ENCODE data around the gene GP1BB. TPM values are rescaled to one million over a fixed set of nuclear protein-coding genes. Genes with fewer than 3 reads are reported as not detected.

The GP1BB gene
- total and polyA plus RNA-seq, 2 of the 13 experiments (the other 11 are each of a cell fraction or from before 2014, with no cell fraction given) = not detected

DNA sequence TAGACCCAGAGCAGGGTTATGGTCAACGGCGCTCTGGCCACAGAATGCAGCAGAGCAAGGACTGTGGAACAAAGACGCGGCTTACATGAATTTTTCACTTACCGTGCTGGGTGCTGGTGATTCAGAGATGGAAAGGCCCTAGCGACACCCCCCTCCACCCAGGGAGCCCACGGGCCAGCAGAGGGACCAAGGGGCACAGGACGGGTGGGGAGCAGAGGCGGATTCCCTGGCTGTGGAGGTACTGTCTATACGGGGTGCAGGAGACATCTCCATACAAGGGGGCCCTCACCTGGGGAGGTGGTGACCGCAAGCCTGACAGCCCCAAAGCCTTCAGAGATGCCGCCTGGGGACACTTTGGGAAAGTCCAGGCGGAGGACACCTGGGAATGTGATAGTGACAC is 10.1 kb upstream of the GP1BB start:
- intact Hi-C loops (cut with micrococcal nuclease; ENCODE audit: unreplicated experiment) = no loop called here
- POLR2A ChIA-PET = no interaction called here
- H3K4me1 ChIP-seq (ENCODE audit: insufficient read depth, low read length) = peaks cover 4% of the 10 kb centered on the region; the same call in 1 of the 2 replicates
- CTCF ChIA-PET (ENCODE audit: low intra/inter-chr PET ratio, low total read pairs) = no interaction called here
- TF ChIP-seq EZH2 (conservative IDR thresholded peaks at IDR 0.05; ENCODE audit: low read depth, low read length) (0 out of 2 replicates have a peak, but pooled peaks have one; percentile 41), U2AF2 (IDR thresholded peaks at IDR 0.05; ENCODE audit: low read depth, low read length) (no peak)
- no TSS peak for BruUV-seq (replicated peaks)
- H3K27me3 ChIP-seq (ENCODE audit: control insufficient read depth in 1 of 2, insufficient read depth in 2 of 2, low read length in 2 of 2) = peaks cover 13 to 86% of the 10 kb centered on the region in 2 experiments
- no peak overlapping the region for H3K4me3 ChIP-seq (replicated peaks in 1 of 3; ENCODE audit: insufficient read depth in 1 of 3, low read depth in 2 of 3, low read length in 3 of 3)
- H3K9me3 ChIP-seq (ENCODE audit: low read length) = no peaks in the 10 kb centered on the region
- no peak overlapping the region for H3K4me2 ChIP-seq (ENCODE audit: low read depth, low read length)
- no peak for ATAC-seq
- 50% methylated on average over 2 of the region's 13 CpGs for WGBS (ENCODE audit: low lambda C conversion rate)
- H3K36me3 ChIP-seq (replicated peaks in 1 of 2; ENCODE audit: control insufficient read depth in 1 of 2, insufficient read depth in 2 of 2, low read length in 2 of 2) = no peaks in the 10 kb centered on the region
- in situ Hi-C loops (cut with HindIII; ENCODE audit: extremely low pct_ligation_motif_present, low pct_unique_long_range_greater_than_20kb) = no loop called here
- H3K27ac ChIP-seq (ENCODE audit: extremely low read length, insufficient read depth, low read length) = no peak overlapping the region
- no peak for FAIRE-seq
- peaks cover 4% of the 10 kb centered on the region; the same call in 1 of the 2 replicates for H4K20me1 ChIP-seq (ENCODE audit: insufficient read depth, low read length)
- no peaks in the 10 kb centered on the region for H3K79me2 ChIP-seq (ENCODE audit: insufficient read depth, low read length)
- H3K9ac ChIP-seq (ENCODE audit: insufficient read depth, low read depth, low read length) = no peak overlapping the region
- no peak for DNase-seq (ENCODE audit: low spot score)
- H2AFZ ChIP-seq (ENCODE audit: low read length) = no peak overlapping the region

DNA sequence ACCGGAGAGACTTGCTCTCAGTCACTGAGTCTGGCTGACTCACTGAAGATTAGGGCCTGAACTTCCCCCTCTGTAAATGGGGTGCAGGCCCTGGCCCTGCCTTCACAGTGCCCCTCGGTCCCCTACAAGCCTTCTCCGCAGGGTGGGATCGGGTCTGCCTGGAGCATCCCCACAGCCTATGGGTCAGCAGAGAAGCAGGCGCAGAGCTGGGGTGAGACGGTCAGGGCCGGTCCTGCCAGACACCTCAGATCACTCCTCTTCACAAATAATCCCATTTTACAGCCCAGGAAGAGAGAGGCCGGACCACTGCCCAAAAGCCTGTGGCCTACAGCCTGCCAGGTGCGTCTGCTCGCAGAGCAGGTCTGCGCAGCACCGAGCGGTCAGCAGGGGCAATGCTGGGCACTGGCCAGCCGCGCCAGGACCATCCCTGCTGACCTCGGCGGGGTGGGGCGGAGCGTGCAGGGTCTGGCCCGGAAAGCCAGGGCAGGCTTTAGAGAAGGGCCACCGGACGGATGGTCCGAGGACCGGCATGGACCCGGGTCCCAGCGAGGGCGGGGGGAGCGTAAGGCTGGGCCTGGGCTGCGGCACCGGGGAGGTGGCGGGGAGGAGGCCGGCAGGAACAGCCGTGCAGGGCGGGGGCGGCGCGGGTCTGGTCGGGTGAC is 9.6 kb upstream of the GP1BB start:
- POLR2A ChIA-PET = no interaction called here
- Histone ChIP-seq H3K9ac (ENCODE audit: insufficient read depth, low read depth, low read length) (no peak overlapping the region), H4K20me1 (ENCODE audit: insufficient read depth, low read length) (peaks cover 4% of the 10 kb centered on the region; the same call in 1 of the 2 replicates), H3K79me2 (ENCODE audit: insufficient read depth, low read length) (no peaks in the 10 kb centered on the region), H3K4me1 (ENCODE audit: insufficient read depth, low read length) (peaks cover 4% of the 10 kb centered on the region; the same call in 1 of the 2 replicates), H3K27ac (ENCODE audit: extremely low read length, insufficient read depth, low read length) (no peak overlapping the region), H3K4me2 (ENCODE audit: low read depth, low read length) (peak overlapping the region; percentile 67), H3K27me3 (ENCODE audit: control insufficient read depth in 1 of 2, insufficient read depth in 2 of 2, low read length in 2 of 2) (peaks cover 11 to 86% of the 10 kb centered on the region in 2 experiments), H3K36me3 (replicated peaks in 1 of 2; ENCODE audit: control insufficient read depth in 1 of 2, insufficient read depth in 2 of 2, low read length in 2 of 2) (no peaks in the 10 kb centered on the region), H3K9me3 (ENCODE audit: low read length) (no peaks in the 10 kb centered on the region), H3K4me3 (replicated peaks in 1 of 3; ENCODE audit: insufficient read depth in 1 of 3, low read depth in 2 of 3, low read length in 3 of 3) (peak overlapping the region; percentile 26 to 62 (median 42); a peak in 4 of 6 replicates), H2AFZ (ENCODE audit: low read length) (no peak overlapping the region)
- 0% methylated on average over 4 of the region's 38 CpGs for WGBS (ENCODE audit: low lambda C conversion rate)
- peak; percentile 33 for ATAC-seq
- no peak for FAIRE-seq
- no TSS peak for BruUV-seq (replicated peaks)
- intact Hi-C loops (cut with micrococcal nuclease; ENCODE audit: unreplicated experiment) = no loop called here
- in situ Hi-C loops (cut with HindIII; ENCODE audit: extremely low pct_ligation_motif_present, low pct_unique_long_range_greater_than_20kb) = no loop called here
- no peak for DNase-seq (ENCODE audit: low spot score)
- CTCF ChIA-PET (ENCODE audit: low intra/inter-chr PET ratio, low total read pairs) = no interaction called here
- no peak for TF ChIP-seq TOE1 (CRISPR knock-in tag; IDR thresholded peaks at IDR 0.05)
- TF ChIP-seq, protein P1, sequence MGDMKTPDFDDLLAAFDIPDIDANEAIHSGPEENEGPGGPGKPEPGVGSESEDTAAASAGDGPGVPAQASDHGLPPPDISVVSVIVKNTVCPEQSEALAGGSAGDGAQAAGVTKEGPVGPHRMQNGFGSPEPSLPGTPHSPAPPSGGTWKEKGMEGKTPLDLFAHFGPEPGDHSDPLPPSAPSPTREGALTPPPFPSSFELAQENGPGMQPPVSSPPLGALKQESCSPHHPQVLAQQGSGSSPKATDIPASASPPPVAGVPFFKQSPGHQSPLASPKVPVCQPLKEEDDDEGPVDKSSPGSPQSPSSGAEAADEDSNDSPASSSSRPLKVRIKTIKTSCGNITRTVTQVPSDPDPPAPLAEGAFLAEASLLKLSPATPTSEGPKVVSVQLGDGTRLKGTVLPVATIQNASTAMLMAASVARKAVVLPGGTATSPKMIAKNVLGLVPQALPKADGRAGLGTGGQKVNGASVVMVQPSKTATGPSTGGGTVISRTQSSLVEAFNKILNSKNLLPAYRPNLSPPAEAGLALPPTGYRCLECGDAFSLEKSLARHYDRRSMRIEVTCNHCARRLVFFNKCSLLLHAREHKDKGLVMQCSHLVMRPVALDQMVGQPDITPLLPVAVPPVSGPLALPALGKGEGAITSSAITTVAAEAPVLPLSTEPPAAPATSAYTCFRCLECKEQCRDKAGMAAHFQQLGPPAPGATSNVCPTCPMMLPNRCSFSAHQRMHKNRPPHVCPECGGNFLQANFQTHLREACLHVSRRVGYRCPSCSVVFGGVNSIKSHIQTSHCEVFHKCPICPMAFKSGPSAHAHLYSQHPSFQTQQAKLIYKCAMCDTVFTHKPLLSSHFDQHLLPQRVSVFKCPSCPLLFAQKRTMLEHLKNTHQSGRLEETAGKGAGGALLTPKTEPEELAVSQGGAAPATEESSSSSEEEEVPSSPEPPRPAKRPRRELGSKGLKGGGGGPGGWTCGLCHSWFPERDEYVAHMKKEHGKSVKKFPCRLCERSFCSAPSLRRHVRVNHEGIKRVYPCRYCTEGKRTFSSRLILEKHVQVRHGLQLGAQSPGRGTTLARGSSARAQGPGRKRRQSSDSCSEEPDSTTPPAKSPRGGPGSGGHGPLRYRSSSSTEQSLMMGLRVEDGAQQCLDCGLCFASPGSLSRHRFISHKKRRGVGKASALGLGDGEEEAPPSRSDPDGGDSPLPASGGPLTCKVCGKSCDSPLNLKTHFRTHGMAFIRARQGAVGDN (CRISPR knock-in tag; IDR thresholded peaks at IDR 0.05) = peak; percentile 30
- peak; percentile 75 for TF ChIP-seq ZNF629 (CRISPR knock-in tag; conservative IDR thresholded peaks at IDR 0.05)
- no peak for TF ChIP-seq MED8 (CRISPR knock-in tag; IDR thresholded peaks at IDR 0.05; ENCODE audit: insufficient replicate concordance)
- TF ChIP-seq, protein P2, sequence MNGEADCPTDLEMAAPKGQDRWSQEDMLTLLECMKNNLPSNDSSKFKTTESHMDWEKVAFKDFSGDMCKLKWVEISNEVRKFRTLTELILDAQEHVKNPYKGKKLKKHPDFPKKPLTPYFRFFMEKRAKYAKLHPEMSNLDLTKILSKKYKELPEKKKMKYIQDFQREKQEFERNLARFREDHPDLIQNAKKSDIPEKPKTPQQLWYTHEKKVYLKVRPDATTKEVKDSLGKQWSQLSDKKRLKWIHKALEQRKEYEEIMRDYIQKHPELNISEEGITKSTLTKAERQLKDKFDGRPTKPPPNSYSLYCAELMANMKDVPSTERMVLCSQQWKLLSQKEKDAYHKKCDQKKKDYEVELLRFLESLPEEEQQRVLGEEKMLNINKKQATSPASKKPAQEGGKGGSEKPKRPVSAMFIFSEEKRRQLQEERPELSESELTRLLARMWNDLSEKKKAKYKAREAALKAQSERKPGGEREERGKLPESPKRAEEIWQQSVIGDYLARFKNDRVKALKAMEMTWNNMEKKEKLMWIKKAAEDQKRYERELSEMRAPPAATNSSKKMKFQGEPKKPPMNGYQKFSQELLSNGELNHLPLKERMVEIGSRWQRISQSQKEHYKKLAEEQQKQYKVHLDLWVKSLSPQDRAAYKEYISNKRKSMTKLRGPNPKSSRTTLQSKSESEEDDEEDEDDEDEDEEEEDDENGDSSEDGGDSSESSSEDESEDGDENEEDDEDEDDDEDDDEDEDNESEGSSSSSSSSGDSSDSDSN (CRISPR knock-in tag; IDR thresholded peaks at IDR 0.05) = 0 out of 2 replicates have a peak, but pooled peaks have one; percentile 22
- peak; percentile 15; the same call in 1 of the 2 replicates for TF ChIP-seq GABPB1 (CRISPR knock-in tag; IDR thresholded peaks at IDR 0.05)
- no peak for TF ChIP-seq NFIC (IDR thresholded peaks at IDR 0.05; ENCODE audit: low read length)

Measured in HepG2 (cell line).